Kidney (tissue), 14 donors: ENCODE measurements around the gene LDAF1. TPM values are rescaled to one million over a fixed set of nuclear protein-coding genes. Genes with fewer than 3 reads are reported as not detected.
A peak's percentile ranks its signal among the peaks of the same experiment; 100 is the strongest.

ENCODE experiments used
- DNase-seq, 5 donors: peaks; one replicate each; pipeline ENCODE4 v3.0.0-alpha.2; 2013 to 2020
- FAIRE-seq: peaks from 2 replicates; lab custom pipeline; 2012; peaks lifted over from hg19 to GRCh38; lab: Jason Lieb, UNC
- H3K27ac ChIP-seq, 2 donors: one replicate each; pipeline ENCODE4 v1.7.0; 2013; ENCODE audit warnings: low read depth in 2 of 2, low read length in 2 of 2, inconsistent platforms in 1 of 2
- H3K27me3 ChIP-seq: one replicate; pipeline ENCODE4 v1.7.1; 2013; ENCODE audit warnings: low read length, inconsistent platforms; ENCODE audit not compliant: control insufficient read depth, insufficient read depth
- H3K36me3 ChIP-seq, 3 donors: one replicate each; pipeline versions ENCODE4 v1.7.0 to v1.7.1; 2013; ENCODE audit warnings: low read length in 3 of 3, control low read depth in 1 of 3, inconsistent platforms in 1 of 3; ENCODE audit not compliant: insufficient read depth in 3 of 3, control insufficient read depth in 2 of 3
- H3K4me1 ChIP-seq, 3 donors: one replicate each; pipeline versions ENCODE4 v1.7.0 to v1.7.1; 2013; ENCODE audit warnings: low read length in 3 of 3, inconsistent platforms in 1 of 3, low read depth in 1 of 3; ENCODE audit not compliant: control insufficient read depth in 2 of 3, insufficient read depth in 2 of 3
- H3K4me3 ChIP-seq, 3 donors: one replicate each; pipeline versions ENCODE4 v1.7.0 to v1.8.1; 2013; ENCODE audit warnings: low read length in 3 of 3, control low read depth in 1 of 3, inconsistent platforms in 1 of 3
- H3K9ac ChIP-seq, 3 donors: one replicate each; pipeline versions ENCODE4 v1.7.0 to v1.7.1; 2013; ENCODE audit warnings: low read length in 3 of 3, control low read depth in 1 of 3, inconsistent platforms in 1 of 3
- H3K9me3 ChIP-seq, 3 donors: one replicate each; pipeline versions ENCODE4 v1.7.0 to v1.7.1; 2013; ENCODE audit warnings: low read length in 3 of 3, control low read depth in 1 of 3, inconsistent platforms in 1 of 3; ENCODE audit not compliant: control insufficient read depth in 2 of 3, insufficient read depth in 1 of 3
- intact Hi-C: fragments of 100-400 bp; cut with DNase I; formaldehyde crosslinking; loops from one replicate; pipeline ENCODE4 v1.11.1; 2022
- polyA plus RNA-seq: library from polyadenylated mRNA; stranded (reverse); fragments of 350-450 nt; fragmentation: Illumina TruSeq; extraction: RNeasy Lipid Tissue Mini Kit (QIAGEN cat#74804); gene quantifications from one replicate; pipeline ENCODE4 v1.2.3, GENCODE V29; 2014; ENCODE audit warnings: low read depth, low replicate concordance; ENCODE audit not compliant: insufficient read depth
- total RNA-seq: library from RNA; stranded (reverse); fragmentation: NEBNext Ultra II Directional; extraction: Animal tissue kit (Norgen Biotek cat#: 25700); gene quantifications from one replicate; pipeline ENCODE4 v1.2.1, GENCODE V29; 2021
- TF ChIP-seq, protein P1 (sequence below): IDR thresholded peaks from 3 replicates; pipeline ENCODE4 v1.5.1; 2012; ENCODE audit warnings: mild to moderate bottlenecking, moderate library complexity, borderline replicate concordance; ENCODE audit not compliant: insufficient read depth; ENCODE audit errors: extremely low read depth
- donor health status: control.
- donor health status: control.
- donor health status: control.
- donor health status: control.
- donor health status: control.
- donor health status: DM: yes; HTN: yes; CAD: no.
- donor health status: Normal renal cell carcinoma (clear cell type).

The LDAF1 gene
- total and polyA plus RNA-seq, 2 donors from 2014 or later, result 16.4 to 35.1 TPM

- Histone ChIP-seq H3K4me3 (no peak overlapping the region), H3K36me3 (no peaks in the 10 kb centered on the region), H3K27me3 (no peaks in the 10 kb centered on the region), H3K4me1 (no peaks in the 10 kb centered on the region), H3K9me3 (no peaks in the 10 kb centered on the region), H3K9ac (no peak overlapping the region), H3K27ac (no peak overlapping the region)
- intact Hi-C loops, result no loop called here
- TF ChIP-seq, protein P1, sequence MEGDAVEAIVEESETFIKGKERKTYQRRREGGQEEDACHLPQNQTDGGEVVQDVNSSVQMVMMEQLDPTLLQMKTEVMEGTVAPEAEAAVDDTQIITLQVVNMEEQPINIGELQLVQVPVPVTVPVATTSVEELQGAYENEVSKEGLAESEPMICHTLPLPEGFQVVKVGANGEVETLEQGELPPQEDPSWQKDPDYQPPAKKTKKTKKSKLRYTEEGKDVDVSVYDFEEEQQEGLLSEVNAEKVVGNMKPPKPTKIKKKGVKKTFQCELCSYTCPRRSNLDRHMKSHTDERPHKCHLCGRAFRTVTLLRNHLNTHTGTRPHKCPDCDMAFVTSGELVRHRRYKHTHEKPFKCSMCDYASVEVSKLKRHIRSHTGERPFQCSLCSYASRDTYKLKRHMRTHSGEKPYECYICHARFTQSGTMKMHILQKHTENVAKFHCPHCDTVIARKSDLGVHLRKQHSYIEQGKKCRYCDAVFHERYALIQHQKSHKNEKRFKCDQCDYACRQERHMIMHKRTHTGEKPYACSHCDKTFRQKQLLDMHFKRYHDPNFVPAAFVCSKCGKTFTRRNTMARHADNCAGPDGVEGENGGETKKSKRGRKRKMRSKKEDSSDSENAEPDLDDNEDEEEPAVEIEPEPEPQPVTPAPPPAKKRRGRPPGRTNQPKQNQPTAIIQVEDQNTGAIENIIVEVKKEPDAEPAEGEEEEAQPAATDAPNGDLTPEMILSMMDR, result no peak
- DNase-seq (no peak), FAIRE-seq (no peak)
Measured at GRCh38 chr16:21197621-21198020, 39.1 kb downstream of the LDAF1 start.

- no peak for FAIRE-seq
- Histone ChIP-seq H3K9me3 (no peaks in the 10 kb centered on the region), H3K4me3 (no peak overlapping the region), H3K27me3 (no peaks in the 10 kb centered on the region), H3K4me1 (no peaks in the 10 kb centered on the region), H3K9ac (no peak overlapping the region), H3K27ac (no peak overlapping the region), H3K36me3 (no peaks in the 10 kb centered on the region)
- TF ChIP-seq, protein P1, result no peak
- intact Hi-C loops, result no loop called here
- no peak for DNase-seq
Measured at GRCh38 chr16:21199607-21200218, 41.2 kb downstream of the LDAF1 start.

DNA sequence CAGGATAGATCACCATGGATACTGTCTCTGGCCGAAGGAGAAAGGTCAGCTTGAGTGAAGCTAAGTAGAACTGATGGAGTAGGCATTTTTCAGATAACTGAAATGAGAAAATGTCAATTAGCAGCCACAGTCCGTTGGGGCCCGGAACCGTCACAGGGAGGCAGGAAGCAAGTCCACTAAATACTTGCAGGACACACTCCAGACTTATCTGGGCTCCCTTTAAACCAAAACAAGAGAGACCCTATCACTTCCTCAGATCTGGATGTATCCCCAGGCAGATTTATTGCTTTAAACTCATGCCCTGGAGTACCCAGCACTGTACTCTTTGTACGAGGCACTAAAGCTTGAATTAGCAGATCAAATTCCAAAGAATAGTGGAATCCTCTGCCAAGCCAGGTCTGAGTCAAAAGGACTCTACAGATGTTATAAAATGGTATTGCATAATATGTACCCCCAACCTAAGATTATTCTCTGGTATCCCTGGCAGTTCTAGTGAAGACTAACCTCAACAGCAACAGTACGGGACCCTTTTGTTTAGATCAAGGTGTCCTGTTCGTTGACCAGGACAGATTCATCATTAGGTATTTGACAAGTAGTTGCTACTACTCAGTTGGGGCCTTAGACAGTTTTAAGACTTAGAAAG, 44.8 kb downstream of the LDAF1 start:
- intact Hi-C loops, result no loop called here
- peak overlapping the region in 1 of 2 donors; percentile 5 for H3K27ac ChIP-seq

More for the DNA sequence above, 44.8 kb downstream of the LDAF1 start:
- H3K36me3 ChIP-seq, result no peaks in the 10 kb centered on the region
- H3K27me3 ChIP-seq, result no peaks in the 10 kb centered on the region
- H3K9ac ChIP-seq, result no peak overlapping the region
- DNase-seq, result peak in 3 of 5 donors; percentile 33 to 68 (median 56)
- no peaks in the 10 kb centered on the region for H3K9me3 ChIP-seq
- H3K4me1 ChIP-seq, result no peaks in the 10 kb centered on the region
- no peak for FAIRE-seq
- no peak overlapping the region for H3K4me3 ChIP-seq
- TF ChIP-seq, protein P1, result no peak
